Body of pancreas (tissue), 4 donors: ENCODE data around the gene CDC42EP4. TPM values are rescaled to one million over a fixed set of nuclear protein-coding genes. Genes with fewer than 3 reads are reported as not detected.

Source experiments
- ATAC-seq: fragments of 150-250 bp; one replicate; pipeline ENCODE4 v1.9.1; 2016
- DNase-seq, 4 donors: peaks; one replicate each; pipeline ENCODE4 v3.0.0-alpha.2; 2019
- H3K27ac ChIP-seq, 4 donors: fragments of 200-600 bp; sonication (generic); 1 replicate in 3 of 4; 2 replicates in 1 of 4; pipeline versions ENCODE4 v1.5.1 to v1.6.1; 2016 to 2019; ENCODE audit warnings: mild to moderate bottlenecking in 1 of 4, mixed read lengths in 1 of 4, moderate library complexity in 1 of 4
- H3K27me3 ChIP-seq, 2 donors: fragments of 200-600 bp; sonication (generic); one replicate each; pipeline ENCODE4 v1.6.0; 2016; ENCODE audit warnings: mild to moderate bottlenecking in 1 of 2
- H3K36me3 ChIP-seq, 2 donors: fragments of 200-600 bp; sonication (generic); replicated peaks in 1 of 2; 2 replicates each; pipeline ENCODE4 v1.5.1; 2016; ENCODE audit warnings: low read depth in 2 of 2; ENCODE audit not compliant: insufficient read depth in 1 of 2
- H3K4me1 ChIP-seq: fragments of 200-600 bp; sonication (generic); one replicate; pipeline ENCODE4 v1.6.0; 2016
- H3K4me3 ChIP-seq, 2 donors: fragments of 200-600 bp; sonication (generic); 1 replicate in 1 of 2; 2 replicates in 1 of 2; pipeline ENCODE4 v1.5.1; 2016 to 2019
- H3K9me3 ChIP-seq, 3 donors: fragments of 200-600 bp; sonication (generic); 1 replicate in 2 of 3; 2 replicates in 1 of 3; pipeline ENCODE4 v1.5.1; 2016
- CTCF ChIP-seq, 7 experiments: fragments of 450-650 bp in 4 of 7; fragments of 200-600 bp in 3 of 7; sonication (generic) in 3 of 7; IDR thresholded peaks; one replicate each; pipeline ENCODE4 v1.5.1; 2016 to 2019; ENCODE audit warnings: antibody characterized with exemption in 7 of 7
- POLR2A ChIP-seq, 3 donors: fragments of 450-650 bp; IDR thresholded peaks; one replicate each; pipeline ENCODE4 v1.6.1; 2016; ENCODE audit warnings: antibody characterized with exemption in 3 of 3, mild to moderate bottlenecking in 2 of 3
- whole genome bisulfite sequencing, 2 donors: methylation state at CpG; one replicate each; pipeline ENCODE4 v1.1.5; 2017; 5-methylcytosine and 5-hydroxymethylcytosine counted together
- intact Hi-C: fragments of 100-400 bp; cut with DNase I; formaldehyde crosslinking; loops from one replicate; pipeline ENCODE4 v1.15.1; 2023
- total RNA-seq, 2 donors: library from RNA; depleted of rRNA; stranded (reverse); fragments of >200 nt; gene quantifications; one replicate each; pipeline ENCODE4 v1.1.0, GENCODE V29; 2016

Gene CDC42EP4
- total RNA-seq, 2 donors from 2014 or later: 47.0 to 60.6 TPM

- TF ChIP-seq POLR2A (IDR thresholded peaks at IDR 0.05): no peak
- no peak for TF ChIP-seq CTCF (IDR thresholded peaks at IDR 0.05)
- ATAC-seq: no peak
- intact Hi-C loops: loop anchor here (10.0 kb wide), 2 partner anchors 65 to 515 kb away; partner anchors contain the start of gene CDC42EP4
- no peaks in the 10 kb centered on the region for H3K4me1 ChIP-seq
- H3K9me3 ChIP-seq: no peaks in the 10 kb centered on the region
- no peaks in the 10 kb centered on the region for H3K27me3 ChIP-seq
- no peaks in the 10 kb centered on the region for H3K36me3 ChIP-seq
- WGBS, 2 donors: 79% methylated on average over 8 of the region's 8 CpGs
- H3K27ac ChIP-seq: no peak overlapping the region
- no peak for DNase-seq
- H3K4me3 ChIP-seq: no peak overlapping the region
Measured at GRCh38 chr17:73249700-73250099, 62.1 kb downstream of the CDC42EP4 start.

GRCh38 chr17:73248532-73248931 lies 63.3 kb downstream of the CDC42EP4 start:
- WGBS, 2 donors: 85 to 90% methylated on average over 10 of the region's 10 CpGs
- no peak for DNase-seq
- H3K9me3 ChIP-seq: no peaks in the 10 kb centered on the region
- intact Hi-C loops: no loop called here
- no peaks in the 10 kb centered on the region for H3K4me1 ChIP-seq
- no peak overlapping the region for H3K27ac ChIP-seq
- no peak for ATAC-seq
- TF ChIP-seq CTCF (IDR thresholded peaks at IDR 0.05) (no peak), POLR2A (IDR thresholded peaks at IDR 0.05) (no peak)
- H3K27me3 ChIP-seq: no peaks in the 10 kb centered on the region
- H3K4me3 ChIP-seq: no peak overlapping the region
- no peaks in the 10 kb centered on the region for H3K36me3 ChIP-seq

- DNase-seq: no peak
- 83 to 86% methylated on average over 2 of the region's 2 CpGs for WGBS, 2 donors
- Histone ChIP-seq H3K27ac (no peak overlapping the region), H3K4me1 (no peaks in the 10 kb centered on the region), H3K27me3 (no peaks in the 10 kb centered on the region), H3K9me3 (no peaks in the 10 kb centered on the region), H3K36me3 (no peaks in the 10 kb centered on the region), H3K4me3 (no peak overlapping the region)
- intact Hi-C loops: no loop called here
- no peak for ATAC-seq
- TF ChIP-seq POLR2A (IDR thresholded peaks at IDR 0.05) (no peak), CTCF (IDR thresholded peaks at IDR 0.05) (no peak)
Measured at GRCh38 chr17:73247726-73248125, 64.1 kb downstream of the CDC42EP4 start.

GRCh38 chr17:73240561-73240960 lies 71.2 kb downstream of the CDC42EP4 start:
- Histone ChIP-seq H3K9me3 (no peaks in the 10 kb centered on the region), H3K36me3 (peaks cover 0 to 6% of the 10 kb centered on the region in 2 donors), H3K27ac (no peak overlapping the region), H3K4me3 (no peak overlapping the region), H3K4me1 (peaks cover 28% of the 10 kb centered on the region), H3K27me3 (no peaks in the 10 kb centered on the region)
- TF ChIP-seq POLR2A (IDR thresholded peaks at IDR 0.05) (no peak), CTCF (IDR thresholded peaks at IDR 0.05) (no peak)
- WGBS, 2 donors: 25 to 34% methylated on average over 2 of the region's 2 CpGs
- ATAC-seq: peak; percentile 38
- DNase-seq: peak in 1 of 4 donors; percentile 44
- intact Hi-C loops: no loop called here

GRCh38 chr17:73237714-73238113 lies 74.1 kb downstream of the CDC42EP4 start:
- no peak overlapping the region for H3K27ac ChIP-seq
- DNase-seq: no peak
- peaks cover 36% of the 10 kb centered on the region for H3K4me1 ChIP-seq
- no peak for ATAC-seq
- H3K36me3 ChIP-seq: peaks cover 0 to 8% of the 10 kb centered on the region in 2 donors
- 61 to 74% methylated on average over 6 of the region's 6 CpGs for WGBS, 2 donors
- no peak overlapping the region for H3K4me3 ChIP-seq
- intact Hi-C loops: no loop called here
- H3K9me3 ChIP-seq: no peaks in the 10 kb centered on the region
- no peak for TF ChIP-seq CTCF (IDR thresholded peaks at IDR 0.05)
- TF ChIP-seq POLR2A (IDR thresholded peaks at IDR 0.05): no peak
- H3K27me3 ChIP-seq: no peaks in the 10 kb centered on the region
